Calu3 (cell line): ENCODE measurements around the gene SLC26A11. TPM values are rescaled to one million over a fixed set of nuclear protein-coding genes. Genes with fewer than 3 reads are reported as not detected.

Source experiments
- total RNA-seq: library from RNA; stranded (reverse); gene quantifications from 2 replicates; pipeline ENCODE4 v1.2.3, GENCODE V29; 2022

Gene SLC26A11
- total RNA-seq, 1 experiment from 2014 or later = 7.2 TPM

Other genes starting within 250 kb of the SLC26A11 start
- gene TBC1D16, start 184.6 kb upstream of the SLC26A11 start, total RNA-seq = 31.2 and 35.9 TPM in 2 replicates
- gene CCDC40, start 183.8 kb upstream of the SLC26A11 start, total RNA-seq = 9.9 and 13.3 TPM in 2 replicates
- gene GAA, start 118.8 kb upstream of the SLC26A11 start, total RNA-seq = 73.1 and 82.4 TPM in 2 replicates
- 124 and 125 TPM in 2 replicates for gene EIF4A3, start 73.3 kb upstream of the SLC26A11 start, total RNA-seq
- 5.9 and 7.4 TPM in 2 replicates for gene CARD14, start 50.4 kb upstream of the SLC26A11 start, total RNA-seq
- gene SGSH, start 94 bp upstream of the SLC26A11 start, total RNA-seq = 32.2 and 50.3 TPM in 2 replicates
- gene RNF213, start 40.4 kb downstream of the SLC26A11 start, total RNA-seq = 221 and 369 TPM in 2 replicates
- gene ENDOV, start 194.7 kb downstream of the SLC26A11 start, total RNA-seq = 33.2 and 37.0 TPM in 2 replicates